Mesothelial cell of epicardium (in vitro differentiated cells): ENCODE measurements around the gene ADD1. TPM values are rescaled to one million over a fixed set of nuclear protein-coding genes. Genes with fewer than 3 reads are reported as not detected.

Experiments
- DNase-seq, 2 experiments: peaks; one replicate each; pipeline ENCODE4 v3.0.0; 2021; ENCODE audit warnings: low spot score in 2 of 2; ENCODE audit not compliant: unreplicated experiment in 2 of 2
- H3K27ac Mint-ChIP-seq: 2 replicates; pipeline ENCODE4 v1.8.0; 2021; ENCODE audit warnings: mixed read lengths
- H3K27me3 Mint-ChIP-seq: 2 replicates; pipeline ENCODE4 v1.8.0; 2021; ENCODE audit warnings: low read depth, mixed read lengths
- H3K36me3 Mint-ChIP-seq: 2 replicates; pipeline ENCODE4 v1.8.0; 2021; ENCODE audit warnings: mixed read lengths
- H3K4me1 Mint-ChIP-seq: 2 replicates; pipeline ENCODE4 v1.8.0; 2021; ENCODE audit warnings: mixed read lengths
- H3K4me3 Mint-ChIP-seq: 2 replicates; pipeline ENCODE4 v1.8.0; 2021; ENCODE audit warnings: mild to moderate bottlenecking, moderate library complexity, mixed read lengths
- H3K9me3 Mint-ChIP-seq: 2 replicates; pipeline ENCODE4 v1.8.0; 2021; ENCODE audit warnings: mixed read lengths
- total RNA-seq: library from RNA; stranded (reverse); gene quantifications from 3 replicates; pipeline ENCODE4 v1.2.1, GENCODE V29; 2021
- TF ChIP-seq, protein P1 (sequence below): fragments of 200-600 bp; sonication (generic); IDR thresholded peaks from one replicate; pipeline ENCODE4 v1.5.0; 2021; ENCODE audit warnings: antibody characterized with exemption; ENCODE audit not compliant: unreplicated experiment

The ADD1 gene
- total RNA-seq, 1 donor from 2014 or later = 297 TPM

GRCh38 chr4:2810388-2810787, 33.3 kb upstream of the ADD1 start:
- Mint-ChIP-seq H3K27ac (no peak overlapping the region), H3K27me3 (no peaks in the 10 kb centered on the region), H3K9me3 (no peaks in the 10 kb centered on the region), H3K4me1 (peaks cover 20% of the 10 kb centered on the region), H3K36me3 (no peaks in the 10 kb centered on the region), H3K4me3 (no peak overlapping the region)
- TF ChIP-seq, protein P1, sequence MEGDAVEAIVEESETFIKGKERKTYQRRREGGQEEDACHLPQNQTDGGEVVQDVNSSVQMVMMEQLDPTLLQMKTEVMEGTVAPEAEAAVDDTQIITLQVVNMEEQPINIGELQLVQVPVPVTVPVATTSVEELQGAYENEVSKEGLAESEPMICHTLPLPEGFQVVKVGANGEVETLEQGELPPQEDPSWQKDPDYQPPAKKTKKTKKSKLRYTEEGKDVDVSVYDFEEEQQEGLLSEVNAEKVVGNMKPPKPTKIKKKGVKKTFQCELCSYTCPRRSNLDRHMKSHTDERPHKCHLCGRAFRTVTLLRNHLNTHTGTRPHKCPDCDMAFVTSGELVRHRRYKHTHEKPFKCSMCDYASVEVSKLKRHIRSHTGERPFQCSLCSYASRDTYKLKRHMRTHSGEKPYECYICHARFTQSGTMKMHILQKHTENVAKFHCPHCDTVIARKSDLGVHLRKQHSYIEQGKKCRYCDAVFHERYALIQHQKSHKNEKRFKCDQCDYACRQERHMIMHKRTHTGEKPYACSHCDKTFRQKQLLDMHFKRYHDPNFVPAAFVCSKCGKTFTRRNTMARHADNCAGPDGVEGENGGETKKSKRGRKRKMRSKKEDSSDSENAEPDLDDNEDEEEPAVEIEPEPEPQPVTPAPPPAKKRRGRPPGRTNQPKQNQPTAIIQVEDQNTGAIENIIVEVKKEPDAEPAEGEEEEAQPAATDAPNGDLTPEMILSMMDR = no peak
- DNase-seq = no peak

DNA sequence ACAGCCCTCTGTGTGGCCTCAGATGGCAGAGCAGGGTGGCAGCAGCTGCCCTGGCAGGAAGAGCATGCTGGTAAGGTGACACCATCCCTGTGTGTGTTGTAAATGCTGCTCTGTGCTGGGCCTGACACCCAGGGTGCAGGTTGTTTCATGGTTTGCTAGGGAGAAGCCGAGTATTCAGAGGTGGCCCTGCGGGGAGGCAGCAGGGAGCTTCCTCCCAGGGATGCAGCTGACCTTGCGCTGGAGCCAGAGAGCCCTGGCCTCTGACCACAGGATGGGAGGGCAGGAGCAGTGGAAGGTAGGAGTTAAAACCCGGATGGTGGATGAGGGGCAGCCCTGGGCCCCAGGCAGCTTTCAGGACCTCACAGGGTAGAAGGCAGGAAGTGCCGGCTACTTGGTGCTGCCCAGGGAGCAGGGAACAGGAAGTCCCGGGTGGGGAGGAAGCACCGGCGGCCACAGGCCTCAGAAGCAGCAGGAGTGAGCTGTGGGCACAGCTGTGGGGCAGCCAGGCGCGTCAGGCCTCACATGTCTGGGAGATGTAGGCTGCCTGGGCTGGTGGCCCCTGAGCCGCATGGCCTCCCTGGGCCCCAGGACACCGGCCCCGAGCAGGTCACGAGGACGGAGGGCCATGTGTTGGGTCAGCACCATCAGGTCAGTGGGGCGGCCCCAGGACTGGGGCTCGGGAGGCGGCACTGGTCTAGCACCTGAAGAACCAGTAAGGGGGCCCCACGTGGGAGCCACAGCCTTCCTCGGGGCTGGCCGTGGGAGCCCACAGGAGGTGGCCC, 31.6 kb upstream of the ADD1 start:
- Mint-ChIP-seq H3K27ac (peak overlapping the region; percentile 54), H3K4me1 (peaks cover 16% of the 10 kb centered on the region), H3K4me3 (no peak overlapping the region), H3K27me3 (no peaks in the 10 kb centered on the region), H3K9me3 (peaks cover 9% of the 10 kb centered on the region), H3K36me3 (peaks cover 8% of the 10 kb centered on the region)
- TF ChIP-seq, protein P1 = no peak
- no peak for DNase-seq

DNA sequence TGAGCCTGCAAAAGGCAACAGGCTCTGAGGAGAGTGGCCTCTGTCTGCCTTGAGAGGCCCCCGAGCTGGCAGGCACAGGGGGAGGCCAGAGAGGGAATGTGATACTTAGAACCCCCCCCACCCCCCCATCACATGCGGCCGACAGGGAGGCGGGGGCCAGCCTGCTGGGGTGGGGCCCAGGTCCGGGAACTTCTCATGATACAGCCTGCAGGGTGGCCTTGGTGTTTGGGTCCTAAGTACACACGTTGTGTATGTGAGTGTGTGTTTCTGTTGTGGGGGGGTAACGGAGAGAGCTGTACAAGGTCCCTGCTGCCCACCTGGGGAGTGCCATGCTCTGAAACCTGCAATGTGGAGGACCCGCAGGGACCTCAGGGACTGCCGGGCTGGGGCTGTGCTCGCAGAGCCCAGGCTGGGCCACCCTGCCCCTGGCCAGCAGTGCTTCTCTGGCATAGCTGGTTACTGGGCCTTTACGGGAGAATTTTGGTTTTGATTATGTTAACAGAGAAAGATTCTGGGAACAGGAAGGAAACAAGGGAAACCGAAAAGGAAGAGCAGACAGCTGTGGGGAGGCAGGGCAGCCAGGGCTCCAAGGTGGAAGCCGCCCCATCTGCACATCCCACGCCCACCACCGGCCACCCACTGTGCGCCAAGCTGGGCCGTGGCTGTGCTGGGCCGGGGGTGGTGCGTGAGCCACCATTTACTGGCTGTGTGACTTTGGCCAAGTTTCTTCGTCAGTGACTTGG, 30.9 kb upstream of the ADD1 start:
- Mint-ChIP-seq H3K27me3 (no peaks in the 10 kb centered on the region), H3K4me3 (no peak overlapping the region), H3K9me3 (peaks cover 11% of the 10 kb centered on the region), H3K27ac (peak overlapping the region; percentile 30), H3K36me3 (peaks cover 10% of the 10 kb centered on the region), H3K4me1 (peaks cover 17% of the 10 kb centered on the region)
- no peak for DNase-seq
- TF ChIP-seq, protein P1 = no peak

DNA sequence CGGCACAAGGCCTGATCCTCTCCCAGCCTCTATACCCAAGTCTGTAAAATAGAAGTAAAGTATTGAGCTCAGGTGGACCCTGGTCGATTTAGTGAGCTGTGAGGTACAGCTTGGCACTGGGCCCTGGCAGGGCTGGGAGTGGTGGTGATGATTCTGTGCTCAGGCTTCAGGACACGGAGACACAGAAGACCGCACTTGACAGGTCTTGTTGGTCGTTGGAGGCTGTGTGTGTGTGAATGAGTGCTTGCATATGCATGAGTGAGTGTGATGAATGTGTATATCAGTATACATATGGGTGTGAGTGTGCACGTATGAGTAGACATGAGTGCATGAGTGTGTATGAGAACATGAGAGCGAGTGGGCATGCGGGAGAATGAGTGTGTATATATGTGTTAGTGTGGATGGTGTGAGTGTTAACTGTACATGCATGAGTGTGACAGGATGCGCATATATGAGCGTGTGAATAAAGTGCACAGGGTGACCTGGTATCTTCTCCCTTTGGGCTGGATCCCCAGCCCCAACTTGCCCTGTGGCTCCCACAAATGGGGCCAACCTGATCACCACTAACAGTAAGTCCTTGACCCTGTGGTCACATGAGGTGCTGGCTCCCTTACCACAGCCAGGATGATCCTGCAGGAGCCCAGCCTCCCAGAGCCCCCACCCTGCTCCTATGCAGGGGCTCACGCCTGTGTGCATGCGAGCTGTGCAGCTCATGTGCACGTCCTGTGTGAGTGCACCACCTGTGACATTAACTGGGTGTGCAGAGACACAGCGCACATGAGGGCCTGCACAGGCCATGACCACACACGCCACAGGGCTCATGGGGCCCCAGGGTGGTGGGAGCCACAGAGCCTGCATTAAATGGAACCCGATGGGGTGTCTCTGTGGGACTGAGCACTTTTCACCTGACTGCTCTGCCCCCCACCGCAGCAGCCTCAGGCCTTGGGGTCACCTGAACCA, 29.9 kb upstream of the ADD1 start:
- Mint-ChIP-seq H3K4me1 (peaks cover 17% of the 10 kb centered on the region), H3K9me3 (peaks cover 11% of the 10 kb centered on the region), H3K4me3 (no peak overlapping the region), H3K36me3 (peaks cover 10% of the 10 kb centered on the region), H3K27ac (no peak overlapping the region), H3K27me3 (no peaks in the 10 kb centered on the region)
- DNase-seq = no peak
- TF ChIP-seq, protein P1 = no peak

- H3K36me3 Mint-ChIP-seq = peaks cover 13% of the 10 kb centered on the region
- DNase-seq = no peak
- peaks cover 22% of the 10 kb centered on the region for H3K4me1 Mint-ChIP-seq
- H3K27ac Mint-ChIP-seq = no peak overlapping the region
- no peak overlapping the region for H3K4me3 Mint-ChIP-seq
- TF ChIP-seq, protein P1 = no peak
- no peaks in the 10 kb centered on the region for H3K27me3 Mint-ChIP-seq
- peaks cover 11% of the 10 kb centered on the region for H3K9me3 Mint-ChIP-seq
These were observed 28.9 kb upstream of the ADD1 start for GRCh38 chr4:2814627-2815270.
